GM12878 (cell line): ENCODE measurements around the gene IRX6. TPM values are rescaled to one million over a fixed set of nuclear protein-coding genes. Genes with fewer than 3 reads are reported as not detected.

ENCODE experiments used
- ATAC-seq: fragments of 200-7000 bp; cut with Tn5 transposase; 3 replicates; pipeline ENCODE4 v1.9.1; 2020; ENCODE audit warnings: mild to moderate bottlenecking, moderate library complexity
- BruUV-seq: library from RNA; stranded (reverse); fragments of 400-500 nt; replicated peaks from 2 replicates; lab custom pipeline; 2021; lab: Mats Ljungman, UMichigan
- CTCF ChIA-PET: fragments of 300-600 bp; sonication (Branson Sonifier 250); formaldehyde crosslinking; extraction: SDS; loops from one replicate; lab custom pipeline; 2021; ENCODE audit warnings: inconsistent platforms; lab: Yijun Ruan, JAX
- POLR2A ChIA-PET: fragments of 350-600 bp; formaldehyde crosslinking; extraction: SDS; loops from one replicate; lab custom pipeline; 2021; ENCODE audit warnings: inconsistent platforms; lab: Charles Lee
- RAD21 ChIA-PET: fragments of 300-600 bp; sonication (Branson Sonifier 250); formaldehyde crosslinking; loops from one replicate; lab custom pipeline; 2023; ENCODE audit warnings: antibody characterized with exemption; ENCODE audit not compliant: unreplicated experiment; lab: Charles Lee
- SMC1A ChIA-PET: fragments of 300-600 bp; sonication (Branson Sonifier 250); formaldehyde crosslinking; loops from one replicate; lab custom pipeline; 2023; ENCODE audit not compliant: unreplicated experiment, uncharacterized antibody; lab: Charles Lee
- DNase-seq: peaks from one replicate; pipeline ENCODE4 v3.0.0-alpha.2; 2011; ENCODE audit warnings: low read depth, low spot score
- FAIRE-seq: peaks from 3 replicates; lab custom pipeline; 2011; peaks lifted over from hg19 to GRCh38; lab: Jason Lieb, UNC
- H2AFZ ChIP-seq: 2 replicates; pipeline ENCODE4 v1.6.0; 2011; ENCODE audit warnings: low read depth, low read length, control low read depth; ENCODE audit not compliant: control insufficient read depth
- H3K27ac ChIP-seq: 2 replicates; pipeline ENCODE4 v1.5.1; 2011; ENCODE audit warnings: control low read depth; ENCODE audit not compliant: control insufficient read depth, insufficient read depth
- H3K27me3 ChIP-seq, 2 experiments: replicated peaks in 1 of 2; 2 replicates each; pipeline versions ENCODE4 v1.6.0 to v1.6.1; 2011; ENCODE audit warnings: low read length in 1 of 2; ENCODE audit not compliant: control insufficient read depth in 2 of 2, insufficient read depth in 2 of 2
- H3K36me3 ChIP-seq, 2 experiments: 2 replicates each; pipeline ENCODE4 v1.5.1; 2011; ENCODE audit warnings: low read length in 1 of 2; ENCODE audit not compliant: control insufficient read depth in 2 of 2, insufficient read depth in 2 of 2
- H3K4me1 ChIP-seq: 2 replicates; pipeline ENCODE4 v1.6.1; 2011; ENCODE audit warnings: mild to moderate bottlenecking, low read length, moderate library complexity, mixed read lengths; ENCODE audit not compliant: control insufficient read depth, insufficient read depth
- H3K4me2 ChIP-seq: 2 replicates; pipeline ENCODE4 v1.6.0; 2011; ENCODE audit warnings: control low read depth; ENCODE audit not compliant: control insufficient read depth, insufficient read depth
- H3K4me3 ChIP-seq: fragments of 200-600 bp; sonication (generic); 2 replicates; pipeline ENCODE4 v1.5.1; 2016
- H3K79me2 ChIP-seq: 2 replicates; pipeline ENCODE4 v1.6.0; 2011; ENCODE audit warnings: low read length; ENCODE audit not compliant: control insufficient read depth, insufficient read depth
- H3K9ac ChIP-seq: 2 replicates; pipeline ENCODE4 v1.8.0; 2011; ENCODE audit warnings: low read length, control low read depth, mixed read lengths; ENCODE audit not compliant: control insufficient read depth, insufficient read depth
- H3K9me3 ChIP-seq: replicated peaks from 3 replicates; pipeline ENCODE4 v1.5.1; 2011; ENCODE audit warnings: mild to moderate bottlenecking, low read length; ENCODE audit not compliant: control insufficient read depth, insufficient read depth
- H4K20me1 ChIP-seq: 2 replicates; pipeline ENCODE4 v1.6.0; 2011; ENCODE audit not compliant: control insufficient read depth, insufficient read depth
- IKZF2 ChIP-seq, 2 experiments: fragments of 450-650 bp; IDR thresholded peaks; 2 replicates each; pipeline ENCODE4 v1.6.1; 2017; ENCODE audit warnings: mild to moderate bottlenecking in 2 of 2, moderate library complexity in 2 of 2
- MEF2B ChIP-seq: fragments of 450-650 bp; IDR thresholded peaks from 2 replicates; pipeline ENCODE4 v1.6.1; 2018; ENCODE audit warnings: mild to moderate bottlenecking, moderate library complexity; ENCODE audit not compliant: partially characterized antibody, poor library complexity, severe bottlenecking
- NR2F1 ChIP-seq: fragments of 450-650 bp; conservative IDR thresholded peaks from 2 replicates; pipeline ENCODE4 v1.6.1; 2017; ENCODE audit warnings: mild to moderate bottlenecking
- SMARCA5 ChIP-seq: fragments of 450-650 bp; IDR thresholded peaks from 2 replicates; pipeline ENCODE4 v1.6.1; 2017; ENCODE audit warnings: mild to moderate bottlenecking
- SREBF1 ChIP-seq: IDR thresholded peaks from 2 replicates; pipeline ENCODE4 v1.6.1; 2012; ENCODE audit warnings: mild to moderate bottlenecking, low read length
- YY1 ChIP-seq: IDR thresholded peaks from 2 replicates; pipeline ENCODE4 v1.6.1; 2011; ENCODE audit warnings: low read depth, mild to moderate bottlenecking, low read length
- ZZZ3 ChIP-seq: IDR thresholded peaks from 2 replicates; pipeline ENCODE4 v1.6.1; 2011; ENCODE audit warnings: low read depth; ENCODE audit not compliant: control insufficient read depth, insufficient read length
- WGBS: methylation state at CpG from one replicate; pipeline ENCODE4 v1.1.6; 2016; ENCODE audit warnings: low lambda C conversion rate; ENCODE audit not compliant: insufficient replicate concordance, insufficient coverage; ENCODE audit errors: missing lambda C conversion rate; 5-methylcytosine and 5-hydroxymethylcytosine counted together
- in situ Hi-C: fragments of 300-500 bp; cut with MboI; formaldehyde crosslinking; loops from 9 replicates; pipeline ENCODE4 v1.14.3; 2018; ENCODE audit warnings: mixed read lengths
- intact Hi-C: fragments of 100-400 bp; cut with micrococcal nuclease; formaldehyde crosslinking; loops from one replicate; pipeline ENCODE4 v1.14.2; 2022; ENCODE audit not compliant: unreplicated experiment
- polyA plus RNA-seq, 11 experiments: library from polyadenylated mRNA; depleted of rRNA in 4 of 11; unstranded in 6 of 11; stranded (reverse) in 5 of 11; fragments of >200 nt; fragmentation: Nextera tagmentation in 4 of 11; fragmentation: Illumina TruSeq in 1 of 11; extraction: Ambion mirVana in 4 of 11; extraction: Trizol in 1 of 11; gene quantifications; 1 replicate in 1 of 11; 2 replicates in 10 of 11; pipeline versions ENCODE4 v1.2.1 to v1.2.3, GENCODE V29; 2011 to 2016; ENCODE audit warnings: inconsistent platforms in 2 of 11, missing spikeins in 2 of 11, low read depth in 1 of 11
- total RNA-seq, 4 experiments: library from RNA; depleted of rRNA in 3 of 4; stranded (reverse); fragments of >200 nt in 3 of 4; fragmentation: Illumina TruSeq in 1 of 4; extraction: Trizol in 1 of 4; gene quantifications; 2 replicates each; pipeline versions ENCODE4 v1.2.1 to v1.2.3, GENCODE V29; 2013 to 2021
- TF ChIP-seq, protein P1 (sequence below): fragments of 450-650 bp; IDR thresholded peaks from 2 replicates; pipeline ENCODE4 v1.6.1; 2016; ENCODE audit warnings: mild to moderate bottlenecking, moderate library complexity, borderline replicate concordance

IRX6 gene
- total and polyA plus RNA-seq, 10 of the 15 experiments (the other 5 are each of a cell fraction or from before 2014, with no cell fraction given): not detected

DNA sequence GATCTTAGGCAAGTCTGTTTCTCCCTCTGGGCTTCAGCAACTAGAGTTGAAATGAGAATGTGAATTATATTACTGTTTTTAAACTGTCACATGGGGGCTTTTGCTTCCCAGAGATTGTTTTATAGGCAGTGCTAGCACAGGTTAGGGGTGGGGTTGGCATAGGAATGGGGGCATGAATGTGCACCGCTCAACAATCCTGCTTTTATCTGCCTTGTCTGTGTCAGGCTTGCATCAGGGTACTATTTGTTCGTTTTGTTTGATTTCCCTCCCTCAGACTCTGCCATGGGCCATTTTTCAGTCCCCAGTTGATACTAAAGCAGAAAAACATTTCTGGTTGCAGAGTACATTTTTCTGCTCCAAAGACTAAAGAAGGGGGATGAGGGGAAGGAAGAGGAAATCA is 34.6 kb upstream of the IRX6 start:
- Histone ChIP-seq H3K36me3 (no peaks in the 10 kb centered on the region), H3K4me3 (no peak overlapping the region), H3K79me2 (no peaks in the 10 kb centered on the region), H3K9ac (no peak overlapping the region), H3K9me3 (no peaks in the 10 kb centered on the region), H4K20me1 (no peaks in the 10 kb centered on the region), H3K27ac (no peak overlapping the region), H2AFZ (no peak overlapping the region), H3K27me3 (no peaks in the 10 kb centered on the region), H3K4me1 (no peaks in the 10 kb centered on the region), H3K4me2 (no peak overlapping the region)
- ChIA-PET RAD21 (no interaction called here), SMC1A (no interaction called here), CTCF (no interaction called here), POLR2A (no interaction called here)
- WGBS: 0% methylated on average over 2 of the region's 2 CpGs
- no peak for TF ChIP-seq SREBF1
- no peak for TF ChIP-seq MEF2B
- no peak for TF ChIP-seq YY1
- TF ChIP-seq IKZF2 (IDR thresholded peaks at IDR 0.05): no peak
- no peak for ATAC-seq
- DNase-seq: no peak
- BruUV-seq: no TSS peak
- in situ Hi-C loops: no loop called here
- no peak for FAIRE-seq
- intact Hi-C loops: no loop called here

DNA sequence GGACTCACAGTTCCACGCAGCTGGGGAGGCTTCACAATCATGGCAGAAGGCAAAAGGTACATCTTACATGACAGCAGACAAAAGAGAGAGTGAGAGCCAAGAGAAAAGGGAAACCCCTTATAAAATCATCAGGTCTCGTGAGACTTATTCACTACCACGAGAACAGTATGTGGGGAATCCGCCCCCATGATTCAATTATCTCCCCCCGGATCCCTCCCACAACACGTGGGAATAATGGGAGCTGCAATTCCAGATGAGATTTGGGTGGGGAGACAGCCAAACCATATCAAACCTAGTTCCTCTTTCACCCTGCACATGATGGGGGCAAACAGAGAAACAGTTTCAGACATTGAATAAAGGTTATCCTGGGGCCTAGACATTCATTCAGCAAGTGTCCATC is 32.2 kb upstream of the IRX6 start:
- no peak overlapping the region for H3K9ac ChIP-seq
- H4K20me1 ChIP-seq: no peaks in the 10 kb centered on the region
- no peaks in the 10 kb centered on the region for H3K9me3 ChIP-seq
- no peak for DNase-seq
- ChIA-PET CTCF (no interaction called here), POLR2A (no interaction called here), SMC1A (interaction anchor here (0.6 kb wide), 1 partner anchor 152 kb away, joined by 3 read pairs; no protein-coding TSS in a partner anchor), RAD21 (no interaction called here)
- H3K36me3 ChIP-seq: no peaks in the 10 kb centered on the region
- H3K79me2 ChIP-seq: no peaks in the 10 kb centered on the region
- no peak overlapping the region for H3K4me2 ChIP-seq
- 27% methylated on average over 6 of the region's 6 CpGs for WGBS
- in situ Hi-C loops: no loop called here
- no peak overlapping the region for H2AFZ ChIP-seq
- H3K4me1 ChIP-seq: no peaks in the 10 kb centered on the region
- BruUV-seq: no TSS peak
- no peak for TF ChIP-seq SMARCA5
- no peak for TF ChIP-seq ZZZ3
- TF ChIP-seq NR2F1: no peak
- TF ChIP-seq, protein P1, sequence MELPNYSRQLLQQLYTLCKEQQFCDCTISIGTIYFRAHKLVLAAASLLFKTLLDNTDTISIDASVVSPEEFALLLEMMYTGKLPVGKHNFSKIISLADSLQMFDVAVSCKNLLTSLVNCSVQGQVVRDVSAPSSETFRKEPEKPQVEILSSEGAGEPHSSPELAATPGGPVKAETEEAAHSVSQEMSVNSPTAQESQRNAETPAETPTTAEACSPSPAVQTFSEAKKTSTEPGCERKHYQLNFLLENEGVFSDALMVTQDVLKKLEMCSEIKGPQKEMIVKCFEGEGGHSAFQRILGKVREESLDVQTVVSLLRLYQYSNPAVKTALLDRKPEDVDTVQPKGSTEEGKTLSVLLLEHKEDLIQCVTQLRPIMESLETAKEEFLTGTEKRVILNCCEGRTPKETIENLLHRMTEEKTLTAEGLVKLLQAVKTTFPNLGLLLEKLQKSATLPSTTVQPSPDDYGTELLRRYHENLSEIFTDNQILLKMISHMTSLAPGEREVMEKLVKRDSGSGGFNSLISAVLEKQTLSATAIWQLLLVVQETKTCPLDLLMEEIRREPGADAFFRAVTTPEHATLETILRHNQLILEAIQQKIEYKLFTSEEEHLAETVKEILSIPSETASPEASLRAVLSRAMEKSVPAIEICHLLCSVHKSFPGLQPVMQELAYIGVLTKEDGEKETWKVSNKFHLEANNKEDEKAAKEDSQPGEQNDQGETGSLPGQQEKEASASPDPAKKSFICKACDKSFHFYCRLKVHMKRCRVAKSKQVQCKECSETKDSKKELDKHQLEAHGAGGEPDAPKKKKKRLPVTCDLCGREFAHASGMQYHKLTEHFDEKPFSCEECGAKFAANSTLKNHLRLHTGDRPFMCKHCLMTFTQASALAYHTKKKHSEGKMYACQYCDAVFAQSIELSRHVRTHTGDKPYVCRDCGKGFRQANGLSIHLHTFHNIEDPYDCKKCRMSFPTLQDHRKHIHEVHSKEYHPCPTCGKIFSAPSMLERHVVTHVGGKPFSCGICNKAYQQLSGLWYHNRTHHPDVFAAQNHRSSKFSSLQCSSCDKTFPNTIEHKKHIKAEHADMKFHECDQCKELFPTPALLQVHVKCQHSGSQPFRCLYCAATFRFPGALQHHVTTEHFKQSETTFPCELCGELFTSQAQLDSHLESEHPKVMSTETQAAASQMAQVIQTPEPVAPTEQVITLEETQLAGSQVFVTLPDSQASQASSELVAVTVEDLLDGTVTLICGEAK: no peak
- intact Hi-C loops: no loop called here
- H3K27me3 ChIP-seq: no peaks in the 10 kb centered on the region; a peak in 1 of 4 replicates
- H3K4me3 ChIP-seq: no peak overlapping the region
- no peak for FAIRE-seq
- no peak overlapping the region for H3K27ac ChIP-seq
- ATAC-seq: no peak
